Measurements from ENCODE around the gene EFNA2.
A peak's percentile ranks its signal among the peaks of the same experiment; 100 is the strongest.

EFNA2 gene

DNA sequence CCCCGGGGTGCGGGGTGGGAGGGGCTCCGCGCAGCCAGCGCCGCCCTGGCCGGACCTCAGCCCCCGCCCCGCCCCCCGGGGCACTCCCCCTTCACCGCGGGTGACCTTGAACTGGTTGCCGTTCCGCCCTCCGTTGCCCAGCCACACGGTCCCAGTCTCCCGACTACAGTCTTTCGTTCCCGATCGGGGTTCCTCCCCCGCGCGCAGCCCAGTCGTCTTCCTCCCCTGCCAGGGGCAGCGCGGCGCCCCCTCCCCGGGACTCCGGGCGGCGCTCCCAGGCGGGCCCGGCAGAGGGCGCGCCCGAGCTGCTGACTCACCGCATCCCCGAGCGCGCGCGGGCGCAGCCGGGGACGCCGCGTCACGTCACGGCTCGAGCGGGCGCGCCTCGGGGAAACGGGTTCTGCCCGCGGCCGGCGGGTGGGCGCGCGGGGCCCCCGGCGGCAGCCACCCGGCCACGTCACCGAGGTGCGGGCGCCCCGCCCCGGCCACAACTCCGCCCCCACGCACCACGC lies 36.8 kb upstream of the EFNA2 start:
- peak in 2 of 3 donors; percentile 61 to 71 for DNase-seq (ENCODE audit: low read depth in 2 of 3, low spot score in 1 of 3)

DNA sequence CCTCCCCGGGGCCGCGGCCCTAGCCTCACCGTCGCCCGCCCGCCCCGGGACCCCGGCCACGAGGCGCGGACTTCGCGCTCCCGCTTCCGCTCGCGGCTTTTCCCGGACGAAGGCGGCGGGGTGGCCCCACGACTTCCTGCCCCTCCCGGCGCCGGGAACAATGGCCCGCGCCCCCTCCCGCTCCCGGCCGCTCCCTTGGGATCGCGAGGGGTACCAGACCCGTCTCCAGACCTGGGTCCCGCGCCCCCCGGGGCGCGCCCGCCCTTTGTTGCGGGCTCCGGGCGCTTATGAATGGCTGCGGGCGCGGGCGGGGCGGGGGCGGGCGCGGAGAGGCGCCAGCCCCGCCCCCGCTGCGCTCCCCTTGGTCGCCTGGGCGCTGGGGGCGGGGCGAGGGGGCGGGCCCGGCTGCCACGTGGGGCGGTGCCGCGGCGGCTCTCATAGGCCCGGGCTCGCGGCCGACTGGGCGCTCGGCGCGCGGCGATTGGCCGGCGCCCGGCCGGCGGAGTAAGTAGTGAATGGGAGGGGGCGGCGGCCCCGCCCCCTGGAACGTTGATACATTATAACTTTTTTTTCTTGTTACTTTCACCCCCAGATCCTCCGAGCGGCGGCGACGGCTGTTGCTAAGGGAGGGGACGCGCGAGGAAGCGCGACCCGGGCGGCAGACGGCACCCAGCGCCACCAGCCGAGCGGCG lies 36.2 kb upstream of the EFNA2 start:
- peak; percentile 86 to 96 (median 89) for DNase-seq (ENCODE audit: low read depth in 2 of 3, low spot score in 1 of 3)

DNA sequence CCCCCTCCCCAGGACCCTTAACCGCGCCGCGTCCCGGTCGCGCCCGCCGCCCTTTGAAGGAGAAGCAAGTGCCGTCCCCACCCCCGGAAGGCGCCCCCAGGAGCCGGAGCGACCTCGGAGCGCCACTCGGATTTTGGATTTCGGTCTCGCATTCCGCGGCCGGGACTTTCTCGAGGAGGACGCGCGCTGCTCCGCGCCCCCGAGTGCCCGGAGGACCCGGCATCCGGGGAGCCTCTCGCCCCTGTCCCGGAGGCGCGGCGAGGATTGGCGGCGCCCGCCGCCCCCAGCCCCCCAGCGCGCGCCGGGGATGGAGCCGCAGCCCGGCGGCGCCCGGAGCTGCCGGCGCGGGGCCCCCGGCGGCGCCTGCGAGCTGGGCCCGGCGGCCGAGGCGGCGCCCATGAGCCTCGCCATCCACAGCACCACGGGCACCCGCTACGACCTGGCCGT lies 35.7 kb upstream of the EFNA2 start:
- DNase-seq (ENCODE audit: low read depth in 2 of 3, low spot score in 1 of 3): no peak

DNA sequence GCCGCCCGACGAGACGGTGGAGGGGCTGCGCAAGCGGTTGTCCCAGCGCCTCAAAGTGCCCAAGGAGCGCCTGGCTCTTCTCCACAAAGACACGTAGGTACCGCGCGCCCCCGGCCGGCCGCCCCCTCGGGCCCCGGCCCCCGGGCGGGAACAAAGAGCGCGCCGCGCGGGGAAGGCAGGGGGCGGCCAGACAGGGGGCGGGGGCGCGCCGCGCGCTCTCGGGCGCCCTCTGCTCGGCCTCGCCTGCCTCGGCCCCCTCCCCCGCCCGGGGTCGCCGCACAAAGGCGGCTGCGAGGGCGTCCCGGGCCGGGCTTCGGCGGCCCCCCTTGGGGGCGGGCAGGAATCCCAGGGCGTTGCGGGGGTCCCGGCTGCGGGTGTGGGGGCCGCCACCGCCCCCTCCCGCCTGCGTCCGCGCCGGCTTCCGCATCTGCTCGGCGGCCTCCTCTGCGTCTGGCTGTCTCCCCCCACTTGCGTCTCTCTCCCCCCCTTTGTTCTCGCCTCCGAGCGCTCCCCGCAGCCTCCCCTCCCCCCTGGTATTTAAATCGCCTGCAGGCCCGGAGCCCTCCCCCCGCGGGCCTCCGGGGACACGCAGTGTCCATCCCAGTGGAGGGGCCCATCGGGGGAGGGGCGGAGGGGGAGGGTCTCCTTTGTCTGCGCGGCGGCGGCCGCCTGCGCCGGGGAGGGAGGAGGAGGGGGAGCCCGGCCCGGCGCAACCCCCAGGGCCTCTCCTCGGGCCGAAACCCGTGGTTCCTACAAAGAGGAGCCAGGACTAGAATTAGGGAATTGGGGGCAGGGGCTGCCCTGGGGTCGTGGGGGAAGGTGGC lies 35.0 kb upstream of the EFNA2 start:
- no peak for DNase-seq (ENCODE audit: low read depth in 2 of 3, low spot score in 1 of 3)

DNA sequence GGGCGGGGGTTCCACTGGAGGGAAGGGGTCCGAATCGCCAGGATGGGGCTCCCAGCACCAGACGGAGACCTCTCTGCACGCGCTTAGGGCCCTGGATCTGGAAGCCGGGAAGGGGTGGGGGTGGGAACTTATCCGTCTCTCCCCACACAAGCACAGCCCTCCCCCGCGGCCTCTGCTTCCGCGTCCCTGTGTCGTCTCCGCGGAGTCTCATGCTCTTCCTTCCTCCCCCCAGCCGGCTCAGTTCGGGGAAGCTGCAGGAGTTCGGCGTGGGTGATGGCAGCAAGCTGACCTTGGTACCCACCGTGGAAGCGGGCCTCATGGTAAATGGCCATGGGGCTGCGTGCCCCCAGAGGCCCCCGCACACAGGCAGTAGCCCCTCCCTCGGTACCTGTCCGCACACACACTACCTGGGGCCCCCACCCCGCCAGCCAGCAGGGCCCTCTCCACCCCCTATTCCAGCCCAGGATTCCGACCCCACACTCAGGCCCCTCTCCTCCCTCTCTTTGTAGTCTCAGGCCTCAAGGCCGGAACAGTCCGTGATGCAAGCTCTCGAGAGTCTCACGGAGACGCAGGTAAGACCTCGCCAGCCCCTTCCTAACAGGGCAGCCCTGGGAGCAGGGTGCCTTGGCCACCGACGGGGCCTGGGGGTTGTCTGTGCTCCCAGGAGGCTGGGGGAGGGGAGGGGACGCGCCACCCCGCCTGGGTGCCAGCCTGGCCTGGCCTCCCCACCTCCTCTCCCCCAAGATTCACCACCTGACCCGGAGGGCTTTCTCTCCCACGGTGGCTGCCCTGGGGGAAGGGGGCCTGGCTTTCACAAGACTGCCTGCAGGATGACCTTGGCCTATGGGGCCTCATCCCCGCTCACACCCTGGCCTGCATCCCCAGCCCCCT lies 34.1 kb upstream of the EFNA2 start:
- peak in 1 of 3 donors; percentile 62 for DNase-seq (ENCODE audit: low read depth in 2 of 3, low spot score in 1 of 3)

DNA sequence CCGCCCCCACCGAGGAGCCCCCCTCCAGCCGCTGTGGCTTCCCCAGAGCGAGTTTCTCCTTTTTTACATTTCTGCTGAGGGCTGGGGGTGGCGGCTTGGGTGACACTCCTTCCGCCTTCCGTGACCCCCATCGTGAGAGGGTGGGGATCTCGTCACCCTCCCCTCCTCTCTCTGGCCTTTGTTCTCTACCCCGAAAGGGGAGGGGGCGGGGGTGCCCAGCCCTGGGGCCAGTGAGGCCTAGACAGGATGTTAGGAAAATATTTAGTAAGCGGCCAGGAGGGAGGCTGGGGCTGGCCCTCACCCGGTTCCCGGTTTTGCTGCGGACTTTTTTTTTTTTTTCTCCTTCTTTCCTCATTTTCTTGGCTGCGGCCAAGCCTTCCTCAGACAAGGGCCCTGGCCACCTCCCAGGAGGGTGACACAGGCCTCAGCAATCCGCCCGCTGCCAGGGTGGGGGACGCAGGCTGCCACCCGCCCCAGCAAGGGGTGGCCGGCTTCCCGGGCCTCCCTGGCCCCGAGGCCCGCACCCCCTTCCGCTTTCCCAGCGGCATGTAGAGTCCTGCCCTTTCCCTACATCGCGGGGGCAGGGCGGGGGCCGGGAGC lies 33.4 kb upstream of the EFNA2 start:
- DNase-seq (ENCODE audit: low read depth in 2 of 3, low spot score in 1 of 3): no peak

DNA sequence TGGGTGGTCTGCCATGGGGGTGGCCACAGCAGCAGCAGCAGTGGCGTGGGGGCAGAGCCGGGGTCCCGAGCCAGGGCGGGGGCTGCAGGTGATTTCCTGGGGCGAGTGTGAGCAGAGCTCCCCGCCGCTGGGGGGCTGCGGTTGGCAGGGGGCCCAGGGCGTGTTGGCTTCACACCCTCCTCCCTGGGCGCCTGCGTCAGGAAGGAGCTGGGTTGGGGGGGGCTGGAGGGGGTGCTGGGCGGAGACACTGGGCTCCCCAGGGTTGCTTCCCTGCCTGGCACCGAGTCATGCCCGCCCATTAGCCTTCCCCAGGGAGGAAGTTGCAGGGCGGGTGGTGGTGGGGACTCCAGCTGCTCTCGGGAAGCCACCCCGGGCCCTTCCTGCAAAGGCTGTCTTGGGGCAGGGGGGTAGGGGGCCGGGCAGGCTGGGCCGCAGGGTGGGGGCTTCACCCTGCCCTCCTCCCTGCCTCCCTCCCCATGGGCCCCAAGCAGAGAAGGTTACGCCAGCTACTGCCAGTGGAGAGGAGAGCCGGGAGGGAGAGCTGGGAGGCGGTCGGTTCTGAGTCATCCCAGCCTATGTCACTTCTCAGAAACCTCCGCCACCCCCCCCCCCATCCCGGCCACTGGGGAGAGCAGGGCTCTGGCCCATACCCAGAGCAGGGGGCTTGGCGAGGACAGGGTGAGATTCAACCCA lies 32.7 kb upstream of the EFNA2 start:
- peak in 2 of 3 donors; percentile 66 to 67 for DNase-seq (ENCODE audit: low read depth in 2 of 3, low spot score in 1 of 3)

DNA sequence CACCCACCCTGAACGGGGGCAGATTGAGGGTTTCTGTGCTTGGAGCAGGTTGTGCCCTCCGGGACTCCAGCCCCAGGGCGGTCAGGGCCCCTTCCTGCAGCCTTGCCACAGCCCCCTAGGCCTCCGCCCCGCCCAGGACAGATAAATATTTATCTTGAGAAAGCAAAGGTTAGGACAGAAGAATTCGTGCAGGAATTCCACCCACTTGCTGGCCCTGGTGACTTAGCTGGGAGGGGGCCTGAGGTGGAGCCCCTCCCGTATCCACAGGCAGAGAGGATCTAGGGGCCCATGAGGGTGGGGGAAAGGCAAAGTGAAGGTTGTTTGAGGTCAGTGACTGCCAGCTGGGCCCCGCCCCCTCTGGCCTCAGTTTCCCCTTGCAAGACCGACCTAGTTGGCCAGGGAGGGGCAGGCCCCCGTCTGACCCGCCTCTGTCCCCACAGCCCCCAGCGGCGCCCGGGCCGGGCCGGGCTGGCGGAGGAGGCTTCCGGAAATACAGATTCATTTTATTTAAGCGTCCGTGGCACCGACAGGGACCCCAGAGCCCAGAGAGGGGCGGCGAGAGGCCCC lies 32.1 kb upstream of the EFNA2 start:
- no peak for DNase-seq (ENCODE audit: low read depth in 2 of 3, low spot score in 1 of 3)

DNA sequence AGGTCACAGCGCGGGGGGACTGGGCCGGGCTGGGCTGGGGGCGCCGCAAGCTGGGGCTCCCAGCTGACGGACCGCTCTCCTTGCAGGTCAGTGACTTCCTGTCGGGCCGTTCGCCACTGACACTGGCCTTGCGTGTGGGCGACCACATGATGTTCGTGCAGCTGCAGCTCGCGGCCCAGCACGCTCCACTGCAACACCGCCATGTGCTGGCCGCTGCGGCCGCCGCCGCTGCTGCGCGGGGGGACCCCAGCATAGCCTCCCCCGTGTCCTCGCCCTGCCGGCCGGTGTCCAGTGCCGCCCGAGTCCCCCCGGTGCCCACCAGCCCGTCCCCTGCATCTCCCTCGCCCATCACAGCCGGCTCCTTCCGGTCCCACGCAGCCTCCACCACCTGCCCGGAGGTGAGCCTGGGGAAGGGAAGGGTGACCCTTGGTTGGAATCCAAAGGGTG lies 31.6 kb upstream of the EFNA2 start:
- no peak for DNase-seq (ENCODE audit: low read depth in 2 of 3, low spot score in 1 of 3)

DNA sequence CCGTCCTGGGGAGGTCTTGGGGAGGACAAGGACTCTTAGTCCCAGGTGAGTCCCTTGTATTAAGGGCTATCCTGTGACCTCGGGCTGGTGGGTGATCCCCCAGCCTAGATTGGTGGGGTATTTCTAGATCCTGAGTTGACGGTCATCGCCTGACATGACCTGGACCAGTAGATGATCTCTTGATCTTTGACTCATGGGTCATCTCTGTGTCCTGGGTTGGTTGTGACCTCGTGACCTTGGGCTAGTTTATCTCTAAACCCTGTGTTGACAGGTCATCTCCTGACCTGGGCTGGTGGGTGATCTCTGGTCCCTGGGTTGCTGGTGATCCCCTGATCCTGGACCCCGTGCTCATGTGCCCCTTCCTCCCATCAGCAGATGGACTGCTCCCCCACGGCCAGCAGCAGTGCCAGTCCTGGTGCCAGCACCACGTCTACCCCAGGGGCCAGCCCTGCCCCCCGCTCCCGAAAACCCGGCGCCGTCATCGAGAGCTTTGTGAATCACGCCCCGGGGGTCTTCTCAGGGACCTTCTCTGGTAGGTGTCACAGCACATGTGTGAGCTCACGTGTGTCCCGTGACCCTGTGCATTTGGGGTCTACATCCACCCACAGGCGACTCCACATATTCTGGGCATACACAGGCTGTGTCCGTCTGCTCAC lies 31.0 kb upstream of the EFNA2 start:
- no peak for DNase-seq (ENCODE audit: low read depth in 2 of 3, low spot score in 1 of 3)

DNA sequence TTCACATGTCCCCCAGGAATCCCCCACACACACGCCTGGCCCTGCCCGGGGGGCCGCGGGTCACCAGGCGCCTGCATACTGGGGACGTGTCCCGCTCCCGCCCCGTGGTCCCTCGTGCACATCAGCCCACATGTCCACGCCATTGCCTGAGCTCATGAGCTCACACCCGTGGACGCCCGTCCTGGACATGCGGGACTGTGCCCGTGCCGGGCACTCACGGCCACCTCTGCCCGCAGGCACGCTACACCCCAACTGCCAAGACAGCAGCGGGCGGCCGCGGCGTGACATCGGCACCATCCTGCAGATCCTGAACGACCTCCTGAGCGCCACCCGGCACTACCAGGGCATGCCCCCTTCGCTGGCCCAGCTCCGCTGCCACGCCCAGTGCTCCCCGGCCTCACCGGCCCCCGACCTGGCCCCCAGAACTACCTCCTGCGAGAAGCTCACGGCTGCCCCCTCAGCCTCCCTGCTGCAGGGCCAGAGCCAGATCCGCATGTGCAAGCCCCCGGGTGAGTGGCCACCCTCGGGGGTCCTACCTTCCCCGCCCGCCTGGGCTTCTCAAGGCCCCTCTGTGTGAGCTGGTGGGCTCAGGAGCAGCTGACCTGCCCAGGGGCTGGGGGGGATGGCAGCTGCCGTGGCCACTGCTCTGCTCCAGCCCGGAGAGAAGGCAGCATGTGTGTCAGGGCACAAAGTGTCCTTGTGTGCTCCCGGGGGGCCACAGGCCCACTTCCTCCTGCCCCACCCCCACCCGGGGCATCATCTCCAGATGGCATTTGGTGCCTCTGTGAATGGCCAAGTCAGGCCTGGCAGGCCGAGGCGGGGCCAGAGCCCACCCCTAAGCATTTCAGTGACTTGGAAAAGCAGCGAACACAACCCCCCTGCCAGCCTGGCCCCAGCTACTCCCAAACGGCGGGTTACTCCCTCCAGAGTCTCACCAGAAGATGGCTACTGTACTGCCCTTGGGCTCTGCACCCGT lies 30.2 kb upstream of the EFNA2 start:
- no peak for DNase-seq (ENCODE audit: low read depth in 2 of 3, low spot score in 1 of 3)

DNA sequence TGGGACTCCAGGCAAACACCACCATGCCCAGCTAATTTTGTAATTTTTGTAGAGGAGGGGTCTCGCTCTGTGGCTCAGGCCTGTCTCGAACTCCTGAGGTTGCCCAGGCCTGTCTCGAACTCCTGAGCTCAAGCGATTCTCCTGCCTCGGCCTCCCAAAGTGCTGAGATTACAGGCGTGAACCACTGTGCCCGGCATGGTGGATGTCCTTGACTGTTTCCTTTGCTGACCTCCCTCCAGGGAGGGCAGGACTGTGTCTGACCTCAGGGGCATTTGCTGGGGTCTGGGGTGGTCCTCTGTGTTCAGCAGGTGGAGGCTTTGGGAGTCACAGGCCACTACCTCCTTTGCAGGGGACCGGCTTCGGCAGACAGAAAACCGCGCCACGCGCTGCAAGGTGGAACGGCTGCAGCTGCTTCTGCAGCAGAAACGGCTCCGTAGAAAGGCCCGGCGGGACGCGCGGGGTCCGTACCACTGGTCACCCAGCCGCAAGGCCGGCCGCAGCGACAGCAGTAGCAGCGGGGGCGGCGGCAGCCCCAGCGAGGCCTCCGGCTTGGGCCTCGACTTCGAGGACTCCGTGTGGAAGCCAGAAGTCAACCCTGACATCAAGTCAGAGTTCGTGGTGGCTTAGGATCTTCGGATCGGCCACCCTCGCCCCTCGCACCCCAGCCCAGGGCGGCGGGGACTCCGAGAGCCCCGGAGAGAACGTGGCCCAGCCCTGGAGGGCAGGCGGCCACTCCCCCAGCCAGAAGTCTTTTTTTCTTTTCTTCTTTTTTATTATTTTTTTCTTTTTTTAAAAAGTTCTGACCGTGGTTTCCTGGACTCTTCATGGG lies 28.8 kb upstream of the EFNA2 start:
- DNase-seq (ENCODE audit: low read depth in 2 of 3, low spot score in 1 of 3): no peak

DNA sequence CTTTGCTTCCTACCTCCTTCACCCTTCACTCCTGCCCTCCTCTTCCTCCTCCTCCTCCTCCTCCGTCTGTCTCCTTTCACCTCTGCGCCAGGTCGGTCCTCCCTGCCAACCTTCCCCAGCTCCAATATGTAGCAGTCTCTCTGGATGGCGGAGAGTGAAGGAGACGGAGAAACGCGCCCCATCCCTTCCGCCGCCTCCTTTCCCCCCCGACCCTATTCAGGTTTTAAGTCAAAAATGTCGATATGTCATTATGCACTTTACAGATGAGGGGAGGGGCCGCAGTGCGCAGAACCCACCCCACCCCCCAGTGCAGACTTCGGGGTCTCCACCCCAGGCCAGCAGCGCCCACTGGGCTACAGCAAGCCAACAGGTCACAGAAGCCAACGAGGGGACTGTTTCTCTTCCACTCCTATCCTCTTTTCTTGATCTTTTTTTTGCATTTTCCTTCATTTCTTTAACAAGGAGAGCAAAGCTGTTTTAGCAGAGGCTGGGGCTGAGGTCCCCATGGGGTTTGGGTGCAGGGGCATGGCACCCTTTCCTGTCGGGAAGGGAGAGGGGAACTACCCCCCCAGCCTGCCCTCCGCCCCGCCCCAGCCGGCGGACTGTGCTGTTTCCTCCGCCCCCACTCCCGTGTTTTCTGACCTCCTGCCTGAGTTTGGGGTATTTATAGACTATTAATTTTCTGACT lies 28.1 kb upstream of the EFNA2 start:
- no peak for DNase-seq (ENCODE audit: low read depth in 2 of 3, low spot score in 1 of 3)

DNA sequence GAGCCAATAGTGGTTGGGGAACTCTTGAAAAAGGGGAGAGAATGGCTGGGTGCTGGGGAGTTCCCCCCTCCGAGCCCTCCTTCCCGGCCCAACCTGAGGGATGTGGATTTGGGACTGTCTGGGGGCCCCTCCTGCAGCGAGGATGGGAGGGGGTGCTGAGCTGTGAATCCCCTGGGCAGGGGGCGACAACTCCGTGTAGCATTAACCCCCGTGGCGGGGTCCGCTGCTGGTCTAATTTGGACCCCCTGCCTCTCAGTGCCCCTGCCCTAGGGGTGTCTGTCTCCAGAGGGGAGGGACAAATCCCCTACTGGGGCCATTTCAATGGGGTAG lies 27.5 kb upstream of the EFNA2 start:
- no peak for DNase-seq (ENCODE audit: low read depth in 2 of 3, low spot score in 1 of 3)

DNA sequence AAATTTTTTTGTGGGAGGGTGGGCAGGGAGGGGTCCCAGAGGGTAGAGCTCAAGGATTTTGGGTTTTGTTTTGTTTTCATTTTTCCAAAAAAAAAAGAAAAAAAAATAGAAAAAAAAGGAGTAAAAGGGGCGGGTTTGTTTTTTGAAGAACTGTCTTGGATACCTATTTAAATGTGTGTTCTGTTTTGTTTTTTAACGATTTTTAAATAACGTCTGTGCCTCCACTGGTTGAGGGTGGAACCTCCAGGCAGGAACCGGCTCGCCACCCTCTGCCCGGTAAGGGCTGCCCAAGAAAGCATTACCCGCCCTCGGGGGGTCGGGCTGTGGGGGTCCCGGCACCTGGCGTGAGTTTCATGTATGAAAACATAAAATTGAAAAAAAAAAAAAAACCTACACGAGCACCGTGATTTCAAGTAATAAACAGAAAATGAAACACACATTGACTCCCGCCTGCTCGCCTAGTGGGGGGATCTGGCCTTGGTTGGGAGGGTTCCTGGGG lies 26.9 kb upstream of the EFNA2 start:
- DNase-seq (ENCODE audit: low read depth in 2 of 3, low spot score in 1 of 3): no peak

DNA sequence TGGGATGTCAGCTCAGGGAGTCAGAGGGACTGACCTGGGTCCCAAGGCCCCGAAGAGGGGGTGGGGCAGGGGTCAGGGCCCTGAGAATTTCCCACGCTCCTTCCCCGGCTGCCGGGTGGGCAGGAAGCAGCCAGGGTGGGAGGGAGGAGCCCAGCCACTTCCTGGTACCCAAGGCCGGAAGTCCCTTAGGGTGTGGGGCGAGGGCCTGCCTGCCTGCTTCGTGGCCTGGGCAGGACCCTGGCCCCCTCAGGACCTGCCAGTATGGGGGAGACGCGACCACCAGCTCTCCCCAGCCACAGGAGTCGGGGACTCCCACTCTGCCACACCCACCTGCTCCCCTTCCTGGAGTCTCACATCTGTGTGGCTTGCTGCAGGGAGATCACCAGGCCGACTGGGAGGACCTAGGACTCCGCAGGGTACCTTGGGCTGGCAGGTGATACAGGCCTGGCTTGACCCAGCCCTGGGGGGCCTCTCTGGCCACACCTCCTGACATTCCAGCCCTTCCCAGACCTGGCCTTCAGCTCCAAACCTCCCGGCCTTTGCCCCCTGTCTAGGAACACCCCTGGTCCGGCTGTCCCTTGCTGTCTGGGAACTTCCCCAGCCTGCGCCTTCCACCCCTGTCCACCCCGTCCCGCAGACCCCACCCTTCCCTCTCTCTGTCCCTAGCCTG lies 26.3 kb upstream of the EFNA2 start:
- DNase-seq (ENCODE audit: low read depth in 2 of 3, low spot score in 1 of 3): no peak
